Measurements from ENCODE around the gene ENTPD6.
"Not testable (repeated sequence)": the region's sequence is repeated elsewhere in the genome, so short reads cannot be mapped to it uniquely, and the experiment has no call there.

Gene ENTPD6

DNA sequence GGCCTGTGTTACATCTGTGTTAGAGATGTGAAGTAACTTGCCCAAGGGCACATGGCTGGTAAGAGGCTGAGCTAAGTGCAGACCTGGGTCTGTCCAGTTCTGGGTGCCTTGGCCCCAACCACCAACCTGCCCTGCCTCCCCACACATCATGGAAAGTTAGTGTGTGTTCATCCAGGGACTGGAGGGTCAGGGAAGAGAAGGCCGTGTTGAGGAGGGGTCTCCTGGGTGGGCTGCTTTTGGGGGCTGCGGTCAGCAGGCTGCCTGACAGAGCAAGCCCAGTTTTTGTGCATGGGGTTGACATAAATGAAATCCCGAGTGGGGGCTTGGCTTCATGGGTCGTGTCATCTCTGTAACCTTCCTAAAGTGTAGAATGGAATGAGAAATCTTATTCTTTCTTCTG, 63.3 kb downstream of the ENTPD6 start:
- no peak for ATAC-seq

- no peak for ATAC-seq
Observed at GRCh38 chr20:25259358-25259757, 63.8 kb downstream of the ENTPD6 start.

GRCh38 chr20:25259788-25260254, 64.3 kb downstream of the ENTPD6 start:
- ATAC-seq = peak; percentile 25 to 27

- ATAC-seq = not testable (repeated sequence)
Observed at GRCh38 chr20:25260770-25261437, 65.4 kb downstream of the ENTPD6 start.

DNA sequence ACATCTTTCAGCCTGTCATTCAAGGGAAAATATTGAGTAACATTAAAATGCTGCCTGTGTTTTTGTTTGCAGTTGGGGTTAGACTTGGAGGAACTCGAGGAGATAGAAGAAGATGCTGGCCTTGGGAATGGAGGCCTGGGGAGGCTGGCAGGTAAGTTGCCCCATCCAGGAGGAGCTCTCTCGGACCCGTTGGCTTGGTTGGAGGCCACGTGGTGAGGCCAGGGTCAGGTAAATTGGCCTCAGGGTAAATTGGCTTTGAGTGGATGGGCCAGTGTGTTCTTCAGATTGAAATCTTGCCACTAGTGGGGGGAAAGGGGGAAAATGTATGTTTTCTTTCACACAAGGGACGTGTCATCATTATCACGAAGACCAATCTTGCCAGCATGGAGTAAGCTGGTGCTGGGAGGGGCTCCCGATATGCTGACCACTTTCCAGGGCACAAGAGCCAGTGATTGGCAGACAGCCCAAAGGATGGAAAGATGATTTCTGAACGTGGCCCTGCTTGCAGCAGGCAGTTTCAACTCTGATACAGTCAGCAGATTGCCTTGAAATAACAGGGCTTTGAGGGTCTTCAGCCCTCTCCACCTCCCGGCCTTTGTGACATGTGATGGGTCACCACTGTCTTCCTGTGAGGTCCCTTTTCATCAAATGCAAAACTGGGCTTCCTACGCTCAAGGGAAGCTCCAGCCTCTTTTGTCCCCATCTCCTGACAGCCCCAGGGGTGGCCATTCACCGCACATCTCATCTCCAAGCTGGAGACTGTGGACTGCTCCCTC, 73.7 kb downstream of the ENTPD6 start:
- no peak for ATAC-seq

GRCh38 chr20:25269833-25270170, 74.3 kb downstream of the ENTPD6 start:
- ATAC-seq = no peak

DNA sequence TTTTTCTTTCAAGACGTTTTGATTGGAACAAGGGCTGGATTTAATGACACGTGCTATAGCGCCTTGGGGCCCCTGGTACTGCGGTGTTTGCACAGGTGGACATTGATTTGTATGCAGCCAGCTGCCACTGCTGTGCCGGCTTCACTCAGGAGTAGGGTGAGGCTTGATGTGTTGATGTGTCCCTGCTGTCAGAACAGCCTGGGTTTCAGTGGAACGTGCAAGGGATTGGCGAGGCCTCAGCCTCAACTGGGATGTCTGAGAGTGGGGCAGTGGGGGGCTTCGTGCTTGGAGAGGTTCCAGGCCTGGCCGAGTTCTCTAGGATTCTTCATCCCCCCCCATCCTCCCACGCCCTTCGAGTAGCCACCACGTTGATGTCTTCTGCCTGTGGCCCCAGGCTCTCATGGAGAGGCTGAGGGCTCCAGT, 75.3 kb downstream of the ENTPD6 start:
- ATAC-seq = no peak

DNA sequence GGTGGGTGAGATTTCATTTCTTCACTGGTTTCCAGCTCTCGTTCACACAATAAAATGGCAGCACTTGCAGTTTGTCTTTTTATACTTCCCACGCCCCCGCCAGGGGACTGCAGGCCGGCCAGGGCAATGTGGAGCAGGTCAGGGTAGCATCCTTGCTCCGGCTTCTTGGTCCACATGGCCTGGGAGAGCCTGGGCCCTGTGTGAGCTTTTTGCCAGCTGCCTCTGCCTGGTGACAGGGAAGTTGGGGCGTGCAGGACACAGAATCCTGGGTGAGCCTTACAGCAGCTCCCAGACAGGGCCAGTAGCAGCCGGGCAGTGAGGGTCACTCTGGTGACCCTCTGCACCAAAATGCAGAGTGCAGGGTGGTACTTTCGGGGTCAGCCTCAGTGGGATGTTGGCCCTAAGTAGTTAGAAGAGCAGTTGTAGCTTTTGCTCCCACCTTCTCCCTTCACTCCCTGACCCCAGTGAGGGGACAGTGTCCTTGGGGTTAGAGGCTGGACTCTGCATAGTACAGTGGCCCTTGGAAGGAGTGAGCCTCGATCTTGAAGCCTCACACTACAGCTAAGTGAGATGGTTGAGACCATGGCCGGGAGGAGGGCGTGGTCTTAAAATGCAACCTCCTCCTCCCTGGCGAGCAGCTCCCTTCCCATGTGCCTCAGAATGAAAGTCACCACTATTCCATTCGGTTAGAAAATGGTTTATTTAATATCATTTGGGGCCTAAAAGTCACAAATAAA, 76.1 kb downstream of the ENTPD6 start:
- no peak for ATAC-seq

- no peak for ATAC-seq
Observed at GRCh38 chr20:25272223-25273000, 76.9 kb downstream of the ENTPD6 start.

DNA sequence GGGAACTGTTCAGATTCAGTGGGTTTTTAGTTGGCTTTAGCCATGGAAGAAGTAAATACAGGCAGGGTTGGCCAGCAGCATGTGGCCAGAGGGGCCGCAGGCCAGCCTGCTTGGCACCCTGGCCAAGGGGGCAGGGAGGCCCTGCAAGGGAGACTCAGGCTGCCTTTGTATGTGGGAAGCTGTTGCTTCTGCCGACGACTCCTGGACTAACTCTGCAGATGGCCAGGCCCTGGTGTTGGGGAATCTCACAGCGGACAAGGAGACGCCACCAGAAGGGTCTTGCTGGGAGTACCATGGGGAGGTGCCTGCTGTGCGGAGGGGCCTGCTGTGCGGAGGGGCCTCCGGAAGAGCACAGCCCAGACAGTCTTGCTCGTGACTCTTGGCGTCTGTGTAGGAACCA, 77.5 kb downstream of the ENTPD6 start:
- no peak for ATAC-seq

DNA sequence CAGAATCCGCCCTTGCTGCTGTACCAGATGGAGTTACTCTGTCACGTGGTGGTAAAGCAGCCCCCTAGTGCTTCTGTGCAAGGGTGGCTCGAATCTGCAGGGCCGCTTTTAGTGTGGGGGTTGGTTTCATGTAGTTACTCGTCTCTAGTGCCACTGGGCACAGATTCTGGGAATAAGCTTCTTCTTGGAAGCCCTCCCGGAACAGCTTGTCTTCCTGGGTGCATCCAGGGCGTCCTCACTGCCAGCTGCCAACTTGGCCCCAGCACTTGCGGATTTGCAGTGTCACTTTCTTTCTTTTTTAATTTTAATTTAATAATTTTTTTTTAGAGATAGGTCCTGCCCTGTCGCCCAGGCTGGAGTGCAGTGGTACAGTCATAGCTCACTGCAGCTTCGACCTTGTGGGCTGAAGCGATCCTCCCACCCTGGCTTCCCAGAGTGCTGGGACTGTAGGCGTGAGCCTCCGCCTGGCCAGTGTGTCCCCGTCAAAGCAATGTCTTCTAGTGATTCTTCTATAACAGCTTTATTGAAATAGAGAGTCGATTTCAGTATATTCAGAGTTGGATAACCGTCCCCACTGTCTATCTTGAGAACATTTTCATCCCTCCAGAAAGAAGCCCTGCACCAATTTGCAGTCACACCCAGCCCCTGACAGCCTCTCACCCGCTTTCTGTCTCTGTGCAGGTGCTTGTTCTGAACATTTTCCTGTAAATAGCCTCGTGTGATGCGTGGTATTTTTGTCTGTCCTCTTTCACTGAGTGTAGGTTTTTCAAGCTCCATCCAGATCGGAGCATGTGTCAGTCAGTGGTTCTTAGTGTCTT, 78.2 kb downstream of the ENTPD6 start:
- ATAC-seq = no peak

DNA sequence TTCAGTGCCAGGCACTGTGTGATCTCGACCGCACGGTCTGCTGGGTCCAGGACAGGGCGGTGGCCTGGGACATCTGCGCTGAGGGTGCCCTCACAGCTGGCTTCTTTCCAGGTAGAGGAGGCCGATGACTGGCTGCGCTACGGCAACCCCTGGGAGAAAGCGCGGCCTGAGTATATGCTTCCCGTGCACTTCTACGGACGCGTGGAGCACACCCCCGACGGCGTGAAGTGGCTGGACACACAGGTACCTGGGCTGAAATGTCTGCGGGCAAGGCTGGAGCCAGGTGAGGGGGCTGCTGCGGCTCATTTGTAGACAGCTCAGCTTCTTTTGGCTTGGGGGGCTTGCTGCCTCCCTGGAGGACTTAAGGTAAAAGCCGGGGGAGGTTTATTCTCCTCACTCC, 79.0 kb downstream of the ENTPD6 start:
- no peak for ATAC-seq

DNA sequence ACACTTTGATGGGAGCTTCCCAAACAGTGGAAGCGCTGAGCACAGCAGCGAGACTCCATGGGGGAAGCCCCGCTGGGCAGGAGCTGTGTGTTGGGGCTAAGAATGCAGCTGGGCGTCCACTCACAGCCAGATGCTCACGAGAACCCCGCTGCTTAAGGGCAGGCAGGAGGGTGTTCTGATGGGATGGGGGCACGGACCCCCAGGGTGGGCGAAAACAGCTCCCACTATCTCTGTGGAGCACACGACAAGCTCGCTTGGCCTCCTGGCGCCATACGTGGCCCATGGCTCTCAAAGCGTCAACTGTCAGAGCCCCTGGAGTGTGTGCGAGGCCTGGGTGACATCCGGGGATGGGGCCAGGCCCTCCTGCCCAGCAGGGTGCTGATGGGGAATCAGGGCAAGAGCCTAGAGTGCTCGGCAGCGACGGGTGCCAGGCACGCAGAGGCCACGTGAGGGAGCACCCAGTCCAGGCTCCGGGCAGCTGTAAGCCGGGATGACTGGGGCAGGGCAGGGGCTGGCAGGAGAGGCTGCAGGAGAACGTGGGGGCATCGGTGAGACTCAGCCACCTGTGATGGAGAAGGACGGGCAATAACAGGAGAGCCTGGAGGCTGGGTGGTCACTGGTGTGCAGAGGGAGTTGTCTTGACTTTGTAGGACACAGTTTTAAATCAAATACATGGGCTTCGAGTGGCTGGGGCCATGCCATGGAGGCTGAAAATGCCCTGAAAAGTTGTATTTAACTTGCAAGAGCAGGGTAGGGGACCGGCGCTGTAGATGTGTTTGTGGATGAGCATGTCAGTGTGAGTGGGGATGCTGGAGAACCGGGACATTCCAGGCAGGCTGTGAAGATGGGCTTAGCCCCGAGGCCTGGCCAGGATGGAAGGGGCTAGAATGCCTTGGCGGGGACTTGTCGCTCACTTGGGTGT, 79.6 kb downstream of the ENTPD6 start:
- no peak for ATAC-seq

DNA sequence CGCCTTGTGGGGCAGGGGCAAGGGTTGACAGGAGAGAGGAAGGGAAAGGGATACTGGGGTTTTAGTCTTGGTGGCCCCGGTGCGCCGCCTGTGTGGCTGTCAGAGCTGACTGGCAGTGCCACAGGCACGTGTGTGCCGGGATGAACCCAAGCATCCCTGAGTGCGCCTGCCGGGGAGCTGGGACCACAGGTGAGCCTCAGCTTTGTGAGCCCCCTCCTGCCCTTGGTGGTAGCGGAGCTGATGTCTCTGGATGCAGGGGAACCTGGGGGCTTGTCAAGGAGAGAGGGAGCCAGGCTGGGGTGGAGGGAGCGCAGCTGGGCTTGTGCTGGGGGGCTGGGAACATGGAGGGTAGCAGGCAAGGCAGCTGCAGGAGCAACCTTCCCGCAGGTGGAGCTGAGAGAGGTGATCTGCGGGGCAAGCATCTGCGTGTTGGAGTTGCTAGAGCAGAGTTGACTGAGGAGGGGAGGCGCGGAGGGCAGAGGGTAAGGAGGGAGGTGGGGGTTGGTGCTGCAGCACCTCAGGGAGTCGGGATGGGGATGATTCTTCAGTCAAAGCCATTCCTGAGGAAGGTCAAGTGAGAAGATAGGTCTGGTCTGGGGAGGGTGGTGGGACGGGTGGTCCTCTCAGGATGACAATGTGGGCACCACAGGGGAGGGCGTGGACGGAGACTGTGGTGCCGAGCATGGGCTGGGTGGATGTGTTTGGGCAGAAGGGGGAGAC, 80.5 kb downstream of the ENTPD6 start:
- ATAC-seq = no peak

All from activated CD4-positive, CD25-positive, alpha-beta regulatory T cell treated with anti-CD3 and anti-CD28 coated beads, Interleukin-2, amount 50 U/mL, for 24 hours (primary cell).